C4-2B (cell line): ENCODE results near the gene ZFR.
A peak's percentile ranks its signal among the peaks of the same experiment; 100 is the strongest.
"Not testable (repeated sequence)": the region's sequence is repeated elsewhere in the genome, so short reads cannot be mapped to it uniquely, and the experiment has no call there.

Source experiments
- H3K27ac ChIP-seq: fragments of 450-650 bp; 2 replicates; pipeline ENCODE4 v1.5.1; 2017
- CTCF ChIP-seq: fragments of 450-650 bp; conservative IDR thresholded peaks from 2 replicates; pipeline ENCODE4 v1.5.1; 2017; ENCODE audit warnings: mild to moderate bottlenecking
- ZFX ChIP-seq: fragments of 450-650 bp; IDR thresholded peaks from 2 replicates; pipeline ENCODE4 v1.6.1; 2017

ZFR gene

GRCh38 chr5:32461441-32462120, 17.0 kb upstream of the ZFR start:
- no peak for TF ChIP-seq ZFX
- no peak for TF ChIP-seq CTCF

GRCh38 chr5:32460702-32461101, 16.2 kb upstream of the ZFR start:
- H3K27ac ChIP-seq: no peak overlapping the region
- TF ChIP-seq CTCF (no peak), ZFX (no peak)

More at GRCh38 chr5:32461441-32462120, 17.0 kb upstream of the ZFR start:
- H3K27ac ChIP-seq: no peak overlapping the region

GRCh38 chr5:32458880-32459495, 14.4 kb upstream of the ZFR start:
- H3K27ac ChIP-seq: no peak overlapping the region
- no peak for TF ChIP-seq ZFX
- no peak for TF ChIP-seq CTCF

GRCh38 chr5:32455311-32455710, 10.8 kb upstream of the ZFR start:
- TF ChIP-seq ZFX: no peak
- no peak for TF ChIP-seq CTCF
- no peak overlapping the region for H3K27ac ChIP-seq

GRCh38 chr5:32454821-32455220, 10.3 kb upstream of the ZFR start:
- TF ChIP-seq ZFX (no peak), CTCF (no peak)
- no peak overlapping the region for H3K27ac ChIP-seq

GRCh38 chr5:32453916-32454315, 9.4 kb upstream of the ZFR start:
- TF ChIP-seq ZFX: no peak
- TF ChIP-seq CTCF: no peak
- no peak overlapping the region for H3K27ac ChIP-seq

GRCh38 chr5:32452316-32452715, 7.8 kb upstream of the ZFR start:
- not testable (repeated sequence) for H3K27ac ChIP-seq

- TF ChIP-seq CTCF (peak; percentile 45), ZFX (no peak)
- H3K27ac ChIP-seq: no peak overlapping the region
Observed at GRCh38 chr5:32450952-32451351, 6.4 kb upstream of the ZFR start.
